NCI-H1092 (cell line): ENCODE measurements around the gene GPRIN3.

Experiments
- DNase-seq: peaks from one replicate; lab custom pipeline; 2025; lab: John Stamatoyannopoulos, UW

The GPRIN3 gene

DNA sequence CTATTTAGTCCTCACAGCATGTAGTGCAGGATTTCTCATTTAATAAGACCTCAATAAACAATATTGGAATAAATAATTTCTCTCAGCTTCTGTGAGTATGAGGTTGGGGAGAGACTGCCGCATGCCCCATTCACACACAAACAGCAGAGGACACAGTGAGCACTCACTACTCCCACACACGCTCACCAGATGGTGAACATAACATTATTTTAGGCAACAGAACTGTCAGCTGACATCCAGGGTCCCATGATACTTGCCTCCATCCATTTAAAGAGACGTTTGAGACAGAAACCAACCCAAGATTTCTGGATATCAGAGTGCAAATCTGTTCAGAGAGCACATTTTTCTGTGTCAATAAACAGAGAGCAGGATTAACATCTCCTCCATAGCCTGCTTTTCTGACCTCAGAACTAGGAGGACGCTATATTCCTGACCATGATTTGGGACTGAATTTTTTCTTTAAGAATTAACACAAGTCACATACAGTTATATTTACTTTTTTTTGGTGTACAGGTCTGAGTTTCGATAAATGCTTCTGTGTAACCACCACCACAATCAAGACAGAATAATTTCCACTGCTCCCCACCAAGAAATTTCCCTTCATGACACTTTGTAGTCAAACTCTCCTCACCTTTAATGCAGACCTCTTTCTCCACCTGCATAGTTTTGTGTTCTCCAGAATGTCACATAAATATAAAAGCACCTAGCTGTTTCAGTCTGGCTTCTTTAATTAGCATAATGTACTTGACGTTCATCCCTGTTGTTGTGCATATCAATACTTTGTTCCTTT is 16.7 kb downstream of the GPRIN3 start:
- no peak for DNase-seq

GRCh38 chr4:89289312-89289711 is 18.3 kb downstream of the GPRIN3 start:
- DNase-seq: no peak

GRCh38 chr4:89288430-89288829 is 19.2 kb downstream of the GPRIN3 start:
- DNase-seq: no peak

DNA sequence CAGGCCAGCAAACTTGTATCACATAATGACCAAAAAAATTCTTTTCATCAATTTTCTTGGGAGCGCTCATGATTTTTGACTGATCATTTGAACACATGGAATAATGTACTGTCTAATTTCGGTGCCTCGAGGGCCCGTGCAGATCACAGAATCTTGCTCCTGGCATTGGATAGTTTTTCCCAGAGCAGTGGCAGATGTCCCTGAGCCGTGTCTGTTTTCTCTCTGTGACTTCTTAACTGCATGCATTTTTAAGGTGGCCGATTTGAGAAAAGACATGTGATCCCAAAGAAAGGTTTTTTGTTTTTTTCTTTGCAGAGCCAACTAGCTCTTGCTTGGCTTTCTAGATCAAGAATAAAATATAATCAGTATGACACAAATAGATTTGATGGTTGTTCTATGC is 19.7 kb downstream of the GPRIN3 start:
- DNase-seq: no peak

DNA sequence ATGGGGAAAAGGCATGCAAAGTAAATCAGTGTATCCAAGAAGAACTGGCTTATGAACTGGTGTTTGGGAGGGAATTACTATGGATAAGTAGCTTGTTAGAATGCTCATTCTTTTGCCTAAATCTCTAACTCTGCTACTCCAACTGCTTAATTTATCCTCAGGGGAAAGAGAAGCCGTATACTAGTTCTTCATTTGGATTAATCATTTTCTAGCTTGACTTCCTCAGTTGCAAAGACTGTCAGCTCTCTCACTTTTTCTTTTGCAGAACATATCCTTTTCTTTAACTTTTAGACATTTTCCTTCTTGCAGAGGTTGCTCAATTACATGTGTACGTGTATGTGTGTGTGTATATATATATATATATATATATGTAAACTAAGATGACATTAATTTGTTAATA is 21.9 kb downstream of the GPRIN3 start:
- DNase-seq: no peak

DNA sequence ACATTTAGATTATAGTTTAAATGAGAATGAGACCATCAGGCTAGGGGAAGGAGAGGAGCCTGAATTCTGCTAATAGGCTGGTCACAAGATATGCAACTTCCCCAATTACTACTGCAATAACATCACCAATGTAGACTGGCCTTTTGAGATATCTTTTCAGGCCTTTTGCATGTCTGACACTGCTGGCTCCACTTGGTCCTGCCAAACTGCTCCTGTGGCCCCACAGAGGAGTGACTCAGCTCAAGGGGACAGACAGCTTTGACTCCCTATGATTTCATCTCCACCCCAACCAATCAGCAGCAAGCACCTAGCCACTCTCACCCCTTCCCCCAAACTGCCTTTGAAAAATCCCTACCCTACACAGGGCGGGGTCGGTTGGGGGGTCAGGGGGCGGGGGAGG is 22.8 kb downstream of the GPRIN3 start:
- DNase-seq: no peak

GRCh38 chr4:89284020-89284424 is 23.6 kb downstream of the GPRIN3 start:
- no peak for DNase-seq

DNA sequence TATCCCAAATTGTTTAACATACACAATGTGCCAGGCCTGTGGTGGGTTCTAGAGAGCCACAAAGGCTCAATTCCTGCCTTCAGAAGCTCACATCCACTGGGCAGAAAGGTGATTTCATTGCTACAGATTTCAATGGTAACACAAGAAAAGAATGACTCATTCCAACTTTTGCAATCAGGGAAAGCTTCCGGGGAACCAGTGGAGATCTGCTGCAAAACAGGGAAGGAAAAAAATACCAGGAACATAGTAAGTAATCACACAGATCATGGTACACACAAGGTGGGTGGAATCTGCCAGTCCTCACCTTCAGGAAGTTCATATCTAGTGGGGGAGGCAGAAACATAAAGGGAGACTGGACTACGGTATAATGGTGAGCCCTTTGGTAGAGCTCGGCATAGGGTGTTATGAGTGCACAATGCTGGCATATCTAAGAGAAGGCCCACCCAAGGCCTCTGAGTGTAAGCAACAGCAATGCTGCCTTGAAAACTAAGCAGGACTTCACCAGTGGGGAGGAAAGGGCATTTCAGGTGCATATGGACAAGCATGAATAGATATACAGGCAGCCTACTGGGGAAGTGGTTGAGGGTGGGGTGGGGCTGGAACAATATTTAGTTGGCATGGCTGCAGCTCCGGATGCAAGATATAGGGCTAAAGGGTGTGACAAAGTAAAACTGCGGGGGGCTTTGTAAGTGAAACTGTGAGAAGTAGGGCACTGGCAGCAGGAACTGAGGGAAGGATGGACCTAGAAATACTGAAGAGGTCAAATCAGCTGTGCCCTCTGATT is 24.2 kb downstream of the GPRIN3 start:
- DNase-seq: no peak

DNA sequence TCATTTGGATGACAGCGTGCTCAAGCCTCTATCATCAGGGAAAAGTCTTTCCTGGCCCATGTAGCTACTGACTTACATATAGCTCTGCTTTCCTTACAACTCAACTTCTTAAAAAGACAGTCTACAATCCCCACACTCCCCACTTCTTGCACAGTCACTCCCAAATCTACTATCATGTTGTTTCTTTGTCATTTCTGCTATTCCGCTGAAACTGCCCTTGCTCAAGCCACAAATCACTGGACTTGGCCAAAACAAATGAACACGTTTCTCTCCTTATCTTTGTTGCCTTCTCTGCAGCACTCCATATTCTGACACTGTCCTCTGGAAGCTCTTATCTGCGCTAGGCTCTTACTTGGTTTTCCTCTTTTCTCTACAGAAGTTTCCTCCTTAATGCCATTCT is 28.2 kb downstream of the GPRIN3 start:
- DNase-seq: no peak

DNA sequence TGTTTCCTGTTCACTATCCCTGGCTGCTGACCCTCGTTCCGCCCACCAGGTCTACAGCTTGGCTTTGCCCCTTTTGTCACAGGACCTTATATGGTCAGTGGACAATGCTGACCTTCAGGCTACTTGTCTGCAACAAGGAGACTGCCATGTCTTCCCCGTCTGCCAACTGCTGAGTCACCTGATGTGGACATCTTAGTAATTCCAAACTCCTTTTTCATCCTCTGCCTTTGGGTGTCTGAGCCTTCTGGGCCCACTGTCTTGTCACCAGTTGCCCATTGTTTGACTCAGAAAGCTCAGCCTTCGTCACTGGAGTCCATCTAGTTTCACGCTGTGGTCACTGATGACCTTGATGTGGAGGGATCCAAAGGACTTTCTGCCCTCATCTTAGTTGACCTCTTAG is 30.2 kb downstream of the GPRIN3 start:
- DNase-seq: no peak

GRCh38 chr4:89276296-89276695 is 31.3 kb downstream of the GPRIN3 start:
- no peak for DNase-seq

DNA sequence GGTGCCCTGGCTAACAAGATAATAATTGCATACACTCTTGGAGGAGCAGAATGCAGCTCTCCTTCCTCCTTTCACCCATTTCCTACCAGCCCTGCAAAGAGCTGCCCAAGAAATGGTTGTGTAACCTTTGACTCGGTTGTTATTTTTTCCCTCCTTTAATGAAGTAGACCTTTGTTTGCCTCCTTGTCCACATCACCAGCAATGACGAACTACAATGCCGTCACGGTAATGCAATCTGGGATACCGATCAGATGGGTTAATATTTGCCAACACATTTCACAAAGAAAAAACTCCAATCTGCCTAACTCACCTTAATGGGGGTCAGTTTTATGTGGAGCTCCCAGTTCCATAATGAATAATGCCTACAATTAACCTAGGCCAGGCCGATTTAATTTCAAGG is 32.0 kb downstream of the GPRIN3 start:
- DNase-seq: no peak

- DNase-seq: no peak
These were observed 33.9 kb downstream of the GPRIN3 start for GRCh38 chr4:89273741-89274141.

DNA sequence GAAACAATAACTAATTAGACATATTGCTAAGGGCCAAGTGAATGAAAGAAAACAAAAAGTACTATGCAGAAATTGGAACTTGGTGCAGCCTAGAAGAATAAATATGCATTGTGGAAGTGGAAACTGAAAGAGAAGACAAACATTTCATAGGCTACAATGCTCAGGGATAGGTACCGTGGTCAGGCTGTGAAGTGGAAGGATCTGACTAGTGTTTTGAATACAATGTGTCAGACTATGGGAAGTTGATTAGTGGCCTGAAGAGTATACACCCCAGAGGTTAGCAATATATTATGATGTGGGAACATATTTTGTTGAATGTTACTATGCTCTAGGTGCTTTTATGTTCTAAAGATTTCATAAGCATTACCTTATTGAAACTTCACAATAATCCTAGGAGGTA is 36.8 kb downstream of the GPRIN3 start:
- no peak for DNase-seq

DNA sequence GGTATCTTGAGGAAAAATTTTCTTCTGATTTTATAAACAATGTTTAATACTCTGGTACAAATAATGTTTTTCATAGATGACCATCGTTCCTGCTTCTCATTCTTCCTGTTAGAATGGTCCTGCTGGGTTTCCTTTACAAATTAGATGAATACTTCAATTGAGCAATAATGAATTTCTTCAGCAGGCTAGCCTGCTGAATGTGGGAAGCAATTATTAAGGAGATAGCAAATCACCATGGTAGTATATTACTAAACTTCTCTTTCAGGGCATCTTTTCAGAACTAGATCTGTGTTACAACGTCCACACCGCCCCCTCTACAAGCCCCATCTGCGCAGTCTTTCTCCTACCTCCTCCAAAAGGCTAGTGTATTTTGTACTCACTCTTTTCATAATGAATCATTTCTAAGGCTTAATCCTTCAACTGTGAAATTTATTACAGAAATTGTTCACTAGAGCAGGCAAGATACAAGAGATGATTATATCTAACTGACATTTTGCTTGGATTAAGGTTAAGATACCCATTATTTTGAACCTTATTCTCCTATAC is 38.4 kb downstream of the GPRIN3 start:
- DNase-seq: no peak

DNA sequence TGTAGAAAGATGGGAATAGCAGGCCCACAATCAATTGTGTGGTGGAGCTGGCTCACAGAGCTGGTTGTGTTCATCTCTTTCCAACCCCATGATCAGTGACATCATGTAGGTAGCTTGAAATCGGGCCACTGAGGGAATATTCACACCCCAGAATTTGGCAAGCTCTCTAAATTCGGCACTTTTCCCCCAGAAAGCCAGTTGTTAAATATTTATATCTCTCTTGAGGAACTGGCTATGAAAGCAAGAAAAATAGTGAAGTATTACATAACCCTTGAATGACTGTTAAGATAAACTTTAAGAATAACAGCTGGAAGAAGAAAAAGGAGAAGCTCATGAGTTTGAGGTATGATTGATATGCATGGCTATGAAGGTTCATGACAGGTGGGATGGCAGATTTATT is 38.9 kb downstream of the GPRIN3 start:
- no peak for DNase-seq

GRCh38 chr4:89267846-89268245 is 39.8 kb downstream of the GPRIN3 start:
- DNase-seq: no peak

GRCh38 chr4:89267392-89267791 is 40.2 kb downstream of the GPRIN3 start:
- DNase-seq: no peak

DNA sequence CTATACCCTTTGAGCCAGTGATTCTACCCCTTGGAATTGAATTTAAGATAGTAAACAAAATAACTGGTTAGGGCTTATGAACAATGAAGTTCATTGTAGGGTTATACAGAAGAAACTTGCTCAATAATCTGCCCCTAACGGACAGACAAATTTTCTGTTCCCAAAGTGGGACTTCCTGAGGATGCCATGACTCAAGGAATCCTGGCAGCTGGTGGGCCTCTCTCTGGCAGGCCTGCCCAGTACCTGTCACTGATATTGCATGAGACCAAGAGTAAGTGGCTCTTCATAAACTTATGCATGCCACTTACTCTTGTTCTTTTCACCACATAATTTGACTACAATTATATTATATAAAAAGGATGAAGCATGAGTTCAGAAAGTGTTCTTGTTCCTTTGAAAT is 41.5 kb downstream of the GPRIN3 start:
- no peak for DNase-seq

DNA sequence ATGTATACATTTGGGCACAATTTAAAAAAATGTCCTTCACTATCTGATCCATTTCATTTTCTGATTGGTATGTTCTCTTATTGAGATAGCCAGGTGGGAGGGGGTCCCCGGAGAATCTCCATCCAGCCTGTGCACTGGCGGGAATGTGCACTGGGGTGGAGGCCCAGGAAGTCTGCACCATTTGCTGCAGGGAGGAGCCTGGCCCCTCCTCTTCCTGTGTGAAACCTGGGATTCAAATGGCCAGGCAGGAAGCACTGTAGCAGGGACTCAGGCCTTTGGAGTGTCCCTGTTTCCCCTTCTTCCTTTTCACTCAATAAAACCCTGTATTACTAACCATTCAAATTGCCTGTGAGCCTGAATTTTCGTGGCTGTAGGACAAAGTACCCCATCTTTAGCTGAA is 44.3 kb downstream of the GPRIN3 start:
- no peak for DNase-seq

DNA sequence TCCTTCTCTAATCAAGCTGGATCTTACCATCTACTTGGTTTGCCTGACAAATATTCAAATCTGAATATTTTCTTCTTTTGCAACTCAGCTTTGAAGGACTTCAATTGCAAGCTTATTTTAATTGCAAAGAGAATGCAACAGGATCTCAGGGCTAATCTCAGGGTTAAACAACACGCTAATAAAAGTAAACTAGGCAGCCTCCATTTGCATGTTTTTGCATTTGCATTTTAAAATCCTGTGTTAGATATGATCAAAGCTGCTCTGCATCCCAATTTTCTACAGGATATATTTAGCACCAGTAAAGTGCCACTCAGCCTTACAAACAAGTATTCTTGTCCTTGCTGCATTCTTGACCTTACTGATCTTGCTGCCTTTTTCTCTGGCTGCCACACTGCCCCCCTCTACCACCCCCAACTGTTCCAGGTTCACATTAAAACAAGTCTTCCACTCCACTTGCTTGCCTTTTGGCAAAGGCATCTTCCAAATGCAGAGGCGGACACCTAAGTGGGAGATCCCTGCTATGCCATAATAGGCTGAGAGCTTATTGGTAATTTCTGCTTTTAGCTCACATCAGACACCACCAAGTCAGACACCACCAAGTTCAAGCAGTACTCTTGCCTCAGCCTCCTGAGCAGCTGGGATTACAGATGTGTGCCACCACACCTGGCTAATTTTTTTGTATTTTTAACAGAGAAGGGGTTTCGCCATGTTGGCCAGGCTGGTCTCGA is 48.1 kb downstream of the GPRIN3 start:
- no peak for DNase-seq

DNA sequence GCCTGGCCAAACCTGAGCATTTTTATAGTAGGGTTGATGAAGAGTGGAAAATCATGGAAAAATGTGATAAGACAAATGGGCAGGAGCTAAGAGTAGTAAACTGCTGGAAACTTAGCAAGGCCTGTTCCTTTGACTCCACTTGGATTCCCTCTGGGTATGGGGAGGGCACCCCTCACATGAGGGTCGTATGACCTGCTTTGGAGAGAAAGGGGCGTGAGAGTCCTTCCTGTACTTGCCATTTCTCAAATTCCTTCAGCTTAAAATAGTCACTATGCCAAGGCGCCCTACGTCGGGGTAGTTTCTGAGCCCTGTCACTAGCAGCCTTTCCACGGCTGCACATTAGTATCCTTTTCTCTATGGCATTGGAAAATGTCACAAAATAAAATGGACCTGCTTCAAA is 49.1 kb downstream of the GPRIN3 start:
- no peak for DNase-seq

- DNase-seq: no peak
These were observed 50.2 kb downstream of the GPRIN3 start for GRCh38 chr4:89257376-89257775.
